Astrocyte (in vitro differentiated cells and primary cell): ENCODE results near the gene FBLN1.

ENCODE experiments used
- EZH2 ChIP-seq: IDR thresholded peaks from 2 replicates; pipeline ENCODE4 v1.6.1; 2012; ENCODE audit warnings: mild to moderate bottlenecking, low read length, inconsistent platforms; ENCODE audit not compliant: insufficient read depth
- TF ChIP-seq, protein P1 (sequence below): IDR thresholded peaks from 2 replicates; pipeline ENCODE4 v1.5.1; 2011; ENCODE audit warnings: low read depth, mild to moderate bottlenecking, inconsistent platforms, low read length, moderate library complexity; ENCODE audit not compliant: insufficient read depth

DNA sequence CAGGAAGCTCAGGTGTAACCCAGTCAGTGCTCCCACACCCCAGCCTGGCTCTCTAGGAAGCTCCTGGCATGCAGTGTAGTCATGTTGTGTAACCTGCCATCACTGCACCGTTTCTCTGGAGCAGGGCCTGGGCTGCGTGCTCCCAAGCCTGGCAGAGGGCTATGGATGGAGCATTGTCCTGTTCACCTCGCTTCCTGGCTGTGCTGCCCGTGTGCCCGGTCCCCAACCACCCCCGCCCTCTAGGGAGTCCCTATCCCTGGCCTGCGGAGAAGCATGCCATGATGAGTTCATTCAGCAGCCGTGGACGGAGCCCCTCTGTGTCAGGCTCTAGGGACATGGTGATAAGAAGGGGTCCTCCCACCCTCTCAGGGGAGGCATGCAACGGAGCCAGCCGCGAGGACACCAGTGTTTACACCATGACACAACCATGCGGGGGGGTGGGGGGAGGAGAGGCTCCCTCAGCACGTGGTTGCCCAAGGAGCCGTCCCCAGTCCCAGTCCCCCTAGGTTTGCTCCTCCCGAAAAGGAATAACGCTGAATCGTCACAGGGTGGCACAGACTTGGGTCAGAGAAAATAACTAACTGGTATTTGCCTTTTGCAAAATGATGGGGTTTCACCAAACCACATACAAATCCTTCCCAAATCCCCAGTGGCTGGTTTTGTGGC lies 73.1 kb downstream of the FBLN1 start:
- TF ChIP-seq, protein P1, sequence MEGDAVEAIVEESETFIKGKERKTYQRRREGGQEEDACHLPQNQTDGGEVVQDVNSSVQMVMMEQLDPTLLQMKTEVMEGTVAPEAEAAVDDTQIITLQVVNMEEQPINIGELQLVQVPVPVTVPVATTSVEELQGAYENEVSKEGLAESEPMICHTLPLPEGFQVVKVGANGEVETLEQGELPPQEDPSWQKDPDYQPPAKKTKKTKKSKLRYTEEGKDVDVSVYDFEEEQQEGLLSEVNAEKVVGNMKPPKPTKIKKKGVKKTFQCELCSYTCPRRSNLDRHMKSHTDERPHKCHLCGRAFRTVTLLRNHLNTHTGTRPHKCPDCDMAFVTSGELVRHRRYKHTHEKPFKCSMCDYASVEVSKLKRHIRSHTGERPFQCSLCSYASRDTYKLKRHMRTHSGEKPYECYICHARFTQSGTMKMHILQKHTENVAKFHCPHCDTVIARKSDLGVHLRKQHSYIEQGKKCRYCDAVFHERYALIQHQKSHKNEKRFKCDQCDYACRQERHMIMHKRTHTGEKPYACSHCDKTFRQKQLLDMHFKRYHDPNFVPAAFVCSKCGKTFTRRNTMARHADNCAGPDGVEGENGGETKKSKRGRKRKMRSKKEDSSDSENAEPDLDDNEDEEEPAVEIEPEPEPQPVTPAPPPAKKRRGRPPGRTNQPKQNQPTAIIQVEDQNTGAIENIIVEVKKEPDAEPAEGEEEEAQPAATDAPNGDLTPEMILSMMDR: no peak
- TF ChIP-seq EZH2: no peak
